RWPE1 (cell line): ENCODE measurements around the gene PTCH2.

ENCODE experiments used
- CTCF ChIA-PET: fragments of 350-600 bp; sonication (Branson Sonifier 250); formaldehyde crosslinking; extraction: SDS; loops from one replicate; lab custom pipeline; 2021; lab: Yijun Ruan, JAX
- POLR2A ChIA-PET: fragments of 400-600 bp; formaldehyde crosslinking; extraction: SDS; loops from one replicate; lab custom pipeline; 2020; ENCODE audit warnings: antibody characterized with exemption; ENCODE audit not compliant: low non-redundant PET; lab: Yijun Ruan, JAX
- DNase-seq: peaks from one replicate; pipeline ENCODE4 v3.0.0; 2012; ENCODE audit warnings: low spot score
- H3K27ac ChIP-seq: fragments of 450-650 bp; 2 replicates; pipeline ENCODE4 v1.5.1; 2017
- TF ChIP-seq, protein P1 (sequence below): fragments of 450-650 bp; conservative IDR thresholded peaks from 2 replicates; pipeline ENCODE4 v1.5.1; 2017; ENCODE audit warnings: low read depth, mild to moderate bottlenecking

The PTCH2 gene

DNA sequence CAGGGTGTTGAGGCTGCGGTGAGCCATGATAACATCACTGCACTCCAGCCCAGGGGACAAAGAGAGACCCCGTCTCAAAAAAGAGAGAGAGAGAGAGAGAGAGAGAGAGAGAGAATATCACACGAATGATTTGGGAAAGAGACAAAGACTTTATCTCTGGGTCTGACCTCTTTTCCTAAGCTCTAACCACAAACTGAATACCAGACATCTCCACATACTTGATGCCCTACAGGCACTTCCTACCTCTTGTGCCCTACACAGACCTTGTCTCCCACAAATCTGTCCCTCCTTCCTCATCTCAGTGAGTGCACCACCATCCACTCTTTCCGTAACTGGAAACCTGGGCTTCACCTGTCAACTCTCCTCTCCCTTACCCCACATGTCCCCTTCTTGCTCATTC lies 27.0 kb upstream of the PTCH2 start:
- CTCF ChIA-PET: interaction anchor here (0.7 kb wide), 1 partner anchor 83 kb away, joined by 3 read pairs; no protein-coding TSS in a partner anchor
- no peak overlapping the region for H3K27ac ChIP-seq
- POLR2A ChIA-PET: no interaction called here
- TF ChIP-seq, protein P1, sequence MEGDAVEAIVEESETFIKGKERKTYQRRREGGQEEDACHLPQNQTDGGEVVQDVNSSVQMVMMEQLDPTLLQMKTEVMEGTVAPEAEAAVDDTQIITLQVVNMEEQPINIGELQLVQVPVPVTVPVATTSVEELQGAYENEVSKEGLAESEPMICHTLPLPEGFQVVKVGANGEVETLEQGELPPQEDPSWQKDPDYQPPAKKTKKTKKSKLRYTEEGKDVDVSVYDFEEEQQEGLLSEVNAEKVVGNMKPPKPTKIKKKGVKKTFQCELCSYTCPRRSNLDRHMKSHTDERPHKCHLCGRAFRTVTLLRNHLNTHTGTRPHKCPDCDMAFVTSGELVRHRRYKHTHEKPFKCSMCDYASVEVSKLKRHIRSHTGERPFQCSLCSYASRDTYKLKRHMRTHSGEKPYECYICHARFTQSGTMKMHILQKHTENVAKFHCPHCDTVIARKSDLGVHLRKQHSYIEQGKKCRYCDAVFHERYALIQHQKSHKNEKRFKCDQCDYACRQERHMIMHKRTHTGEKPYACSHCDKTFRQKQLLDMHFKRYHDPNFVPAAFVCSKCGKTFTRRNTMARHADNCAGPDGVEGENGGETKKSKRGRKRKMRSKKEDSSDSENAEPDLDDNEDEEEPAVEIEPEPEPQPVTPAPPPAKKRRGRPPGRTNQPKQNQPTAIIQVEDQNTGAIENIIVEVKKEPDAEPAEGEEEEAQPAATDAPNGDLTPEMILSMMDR: no peak
- DNase-seq: no peak

- no peak for DNase-seq
- POLR2A ChIA-PET: no interaction called here
- TF ChIP-seq, protein P1: no peak
- H3K27ac ChIP-seq: no peak overlapping the region
- CTCF ChIA-PET: no interaction called here
Observed at GRCh38 chr1:44867801-44868200, 24.7 kb upstream of the PTCH2 start.

DNA sequence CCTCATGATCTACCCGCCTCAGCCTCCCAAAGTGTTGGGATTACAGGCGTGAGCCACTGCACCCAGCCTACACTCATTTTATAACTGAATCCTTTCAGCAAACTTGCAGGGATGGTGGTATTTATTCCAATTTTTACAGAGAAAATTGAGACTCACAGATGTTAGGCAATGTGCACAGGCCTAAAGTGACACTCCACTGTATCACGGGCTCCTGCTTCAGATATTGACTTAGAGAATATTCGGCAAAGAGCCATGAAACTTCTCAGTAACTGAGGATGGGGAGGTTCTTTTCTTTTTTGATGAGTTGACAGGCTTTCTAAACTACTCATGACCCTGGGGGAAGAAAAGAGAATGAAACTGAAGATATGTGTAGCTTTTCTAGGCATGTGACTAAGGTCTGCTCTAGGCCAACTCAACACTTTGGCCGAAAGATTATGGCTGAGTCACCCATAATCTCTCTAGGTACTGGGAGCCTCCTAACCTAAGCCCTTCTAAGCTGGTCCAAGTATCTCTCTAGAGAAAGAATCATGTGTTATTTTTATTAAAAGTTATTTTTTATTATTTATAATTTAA lies 19.9 kb upstream of the PTCH2 start:
- CTCF ChIA-PET: interaction anchor here (0.5 kb wide), 1 partner anchor 106 kb away, joined by 3 read pairs; no protein-coding TSS in a partner anchor
- POLR2A ChIA-PET: no interaction called here
- H3K27ac ChIP-seq: no peak overlapping the region
- TF ChIP-seq, protein P1: no peak
- DNase-seq: no peak

GRCh38 chr1:44860891-44861425 lies 17.9 kb upstream of the PTCH2 start:
- no peak overlapping the region for H3K27ac ChIP-seq
- POLR2A ChIA-PET: no interaction called here
- DNase-seq: no peak
- TF ChIP-seq, protein P1: no peak
- CTCF ChIA-PET: no interaction called here

DNA sequence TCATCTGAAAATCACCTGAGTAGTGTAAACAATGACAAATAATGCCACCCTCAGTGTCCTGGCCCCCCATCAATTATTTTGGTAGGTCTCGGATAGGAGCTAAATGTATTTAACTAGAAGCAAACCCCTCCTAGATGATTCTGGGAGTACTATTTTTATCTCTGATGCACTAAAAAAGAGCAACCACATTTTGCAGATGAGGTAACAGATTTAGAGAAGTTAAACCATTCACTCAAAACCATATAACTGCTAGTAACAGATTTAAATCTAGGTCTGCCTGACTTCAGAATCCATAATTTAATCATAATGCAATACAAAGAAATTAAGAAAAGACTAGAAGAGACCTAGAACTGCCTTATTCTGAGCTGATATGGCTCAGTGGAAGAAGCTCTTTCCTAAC lies 17.3 kb upstream of the PTCH2 start:
- DNase-seq: no peak
- CTCF ChIA-PET: no interaction called here
- POLR2A ChIA-PET: no interaction called here
- no peak overlapping the region for H3K27ac ChIP-seq
- TF ChIP-seq, protein P1: no peak

DNA sequence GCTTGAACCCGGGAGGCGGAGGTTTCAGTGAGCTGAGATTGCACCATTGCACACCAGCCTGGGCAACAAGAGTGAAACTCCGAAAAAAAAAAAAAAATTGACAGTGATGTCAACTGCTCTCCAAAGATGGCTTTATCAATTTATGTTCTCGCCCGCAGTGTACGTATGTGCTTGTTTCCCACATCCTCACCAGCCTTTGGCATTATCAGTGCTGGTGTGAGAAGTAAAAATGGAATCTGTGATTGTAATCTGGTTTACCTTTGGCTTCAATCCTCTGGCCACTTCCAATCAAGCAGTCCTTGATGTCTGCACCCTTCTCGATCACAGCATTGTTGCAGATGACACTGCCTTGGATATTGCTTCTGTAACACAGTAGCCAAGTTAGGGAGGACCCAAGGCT lies 14.4 kb upstream of the PTCH2 start:
- no peak overlapping the region for H3K27ac ChIP-seq
- no peak for DNase-seq
- ChIA-PET CTCF (interaction anchor here (0.6 kb wide), 1 partner anchor 109 kb away, joined by 4 read pairs; no protein-coding TSS in a partner anchor), POLR2A (no interaction called here)
- TF ChIP-seq, protein P1: no peak
